Lower leg skin (tissue), 3 donors: Measurements from ENCODE around the gene TBX19.

Experiments
- CTCF ChIP-seq, 3 donors: fragments of 450-650 bp; IDR thresholded peaks; one replicate each; pipeline ENCODE4 v1.5.1; 2016; ENCODE audit warnings: antibody characterized with exemption in 3 of 3, mild to moderate bottlenecking in 3 of 3, moderate library complexity in 2 of 3
- POLR2A ChIP-seq, 2 donors: fragments of 450-650 bp; IDR thresholded peaks; one replicate each; pipeline ENCODE4 v1.6.1; 2016 to 2017; ENCODE audit warnings: antibody characterized with exemption in 2 of 2, mild to moderate bottlenecking in 1 of 2, moderate library complexity in 1 of 2

- TF ChIP-seq CTCF (IDR thresholded peaks at IDR 0.05) (no peak), POLR2A (IDR thresholded peaks at IDR 0.05) (no peak)
Measured at GRCh38 chr1:168295411-168296114, 14.9 kb downstream of the TBX19 start.
